HepG2 (cell line): Measurements from ENCODE around the gene GATM. TPM values are rescaled to one million over a fixed set of nuclear protein-coding genes. Genes with fewer than 3 reads are reported as not detected.

Experiments used
- ATAC-seq: fragments of 200-7000 bp; cut with Tn5 transposase; 3 replicates; pipeline ENCODE4 v1.9.1; 2020; ENCODE audit warnings: mild to moderate bottlenecking, moderate library complexity
- BruUV-seq: library from RNA; stranded (reverse); fragments of 400-500 nt; replicated peaks from 2 replicates; lab custom pipeline; 2021; lab: Mats Ljungman, UMichigan
- CTCF ChIA-PET: fragments of 300-600 bp; formaldehyde crosslinking; extraction: SDS; loops from one replicate; lab custom pipeline; 2021; ENCODE audit warnings: low total read pairs, inconsistent platforms, low intra/inter-chr PET ratio; lab: Yijun Ruan, JAX
- POLR2A ChIA-PET: fragments of 350-600 bp; sonication (Branson Sonifier 250); formaldehyde crosslinking; loops from one replicate; lab custom pipeline; 2020; ENCODE audit warnings: antibody characterized with exemption, inconsistent platforms; lab: Yijun Ruan, JAX
- DNase-seq: peaks from one replicate; pipeline ENCODE4 v3.0.0-alpha.2; 2015; ENCODE audit warnings: low spot score
- FAIRE-seq: peaks from 3 replicates; lab custom pipeline; 2011; peaks lifted over from hg19 to GRCh38; lab: Jason Lieb, UNC
- H2AFZ ChIP-seq: one replicate; pipeline ENCODE4 v1.6.1; 2011; ENCODE audit warnings: low read length, inconsistent platforms
- H3K27ac ChIP-seq: fragments of 300-600 bp; 3 replicates; pipeline ENCODE4 v1.8.0; 2011; ENCODE audit warnings: mixed run types, mild to moderate bottlenecking, mixed read lengths, low read length, inconsistent platforms; ENCODE audit not compliant: insufficient read depth; ENCODE audit errors: extremely low read length
- H3K27me3 ChIP-seq, 2 experiments: fragments of 200-600 bp in 1 of 2; 2 replicates in 1 of 2; 3 replicates in 1 of 2; pipeline versions ENCODE4 v1.6.0 to v1.8.0; 2011; ENCODE audit warnings: low read length in 2 of 2, mild to moderate bottlenecking in 2 of 2, moderate library complexity in 2 of 2, inconsistent platforms in 1 of 2; ENCODE audit not compliant: insufficient read depth in 2 of 2, control insufficient read depth in 1 of 2
- H3K36me3 ChIP-seq, 2 experiments: fragments of 200-600 bp in 1 of 2; replicated peaks in 1 of 2; 2 replicates in 1 of 2; 3 replicates in 1 of 2; pipeline versions ENCODE4 v1.5.1 to v1.8.0; 2011; ENCODE audit warnings: low read length in 2 of 2, inconsistent platforms in 1 of 2; ENCODE audit not compliant: insufficient read depth in 2 of 2, control insufficient read depth in 1 of 2
- H3K4me1 ChIP-seq: 2 replicates; pipeline ENCODE4 v1.5.1; 2012; ENCODE audit warnings: low read length, inconsistent platforms; ENCODE audit not compliant: insufficient read depth
- H3K4me2 ChIP-seq: 2 replicates; pipeline ENCODE4 v1.6.0; 2011; ENCODE audit warnings: low read depth, low read length, inconsistent platforms
- H3K4me3 ChIP-seq, 3 experiments: fragments of 200-600 bp in 1 of 3; sonication (generic), shearing (Covaris generic) in 1 of 3; replicated peaks in 1 of 3; 2 replicates each; pipeline ENCODE4 v1.5.1; 2011 to 2016; ENCODE audit warnings: low read length in 3 of 3, inconsistent platforms in 2 of 3, low read depth in 2 of 3, mild to moderate bottlenecking in 2 of 3, control low read depth in 1 of 3, mixed read lengths in 1 of 3; ENCODE audit not compliant: insufficient read depth in 1 of 3
- H3K79me2 ChIP-seq: one replicate; pipeline ENCODE4 v1.6.1; 2011; ENCODE audit warnings: low read length, inconsistent platforms; ENCODE audit not compliant: insufficient read depth
- H3K9ac ChIP-seq: 2 replicates; pipeline ENCODE4 v1.6.0; 2011; ENCODE audit warnings: mild to moderate bottlenecking, low read depth, low read length, inconsistent platforms; ENCODE audit not compliant: insufficient read depth
- H3K9me3 ChIP-seq: 2 replicates; pipeline ENCODE4 v1.5.1; 2012; ENCODE audit warnings: mild to moderate bottlenecking, low read length
- H4K20me1 ChIP-seq: 2 replicates; pipeline ENCODE4 v1.6.0; 2011; ENCODE audit warnings: inconsistent platforms, mild to moderate bottlenecking, low read length, moderate library complexity; ENCODE audit not compliant: insufficient read depth
- EZH2 ChIP-seq: conservative IDR thresholded peaks from 2 replicates; pipeline ENCODE4 v1.6.1; 2012; ENCODE audit warnings: mild to moderate bottlenecking, low read depth, low read length, moderate library complexity
- JUND ChIP-seq: sonication (generic); formaldehyde crosslinking; IDR thresholded peaks from 2 replicates; pipeline ENCODE4 v1.8.0; 2022; ENCODE audit warnings: mild to moderate bottlenecking, missing genetic modification reagents
- THYN1 ChIP-seq: sonication (generic); formaldehyde crosslinking; IDR thresholded peaks from 2 replicates; pipeline ENCODE4 v1.8.1; 2023; ENCODE audit warnings: low read depth, mild to moderate bottlenecking, moderate library complexity, missing genetic modification reagents, borderline replicate concordance
- ZBTB38 ChIP-seq: sonication (generic); formaldehyde crosslinking; IDR thresholded peaks from 2 replicates; pipeline ENCODE4 v1.5.1; 2020; ENCODE audit warnings: mild to moderate bottlenecking, missing genetic modification reagents
- ZNF598 ChIP-seq: sonication (generic); formaldehyde crosslinking; IDR thresholded peaks from 2 replicates; pipeline ENCODE4 v1.5.1; 2020; ENCODE audit warnings: mild to moderate bottlenecking, missing genetic modification reagents, borderline replicate concordance
- ZNF749 ChIP-seq: sonication (generic); formaldehyde crosslinking; IDR thresholded peaks from 2 replicates; pipeline ENCODE4 v1.8.0; 2022; ENCODE audit warnings: mild to moderate bottlenecking, missing genetic modification reagents, moderate library complexity, borderline replicate concordance
- WGBS: methylation state at CpG from one replicate; pipeline ENCODE4 v1.1.6; 2017; ENCODE audit warnings: low lambda C conversion rate; 5-methylcytosine and 5-hydroxymethylcytosine counted together
- in situ Hi-C: cut with HindIII; loops from 2 replicates; pipeline ENCODE4 v1.10.0; 2017; ENCODE audit warnings: low pct_unique_long_range_greater_than_20kb; ENCODE audit not compliant: extremely low pct_ligation_motif_present
- intact Hi-C: fragments of 100-400 bp; cut with micrococcal nuclease; formaldehyde crosslinking; loops from one replicate; pipeline ENCODE4 v1.10.0; 2022; ENCODE audit not compliant: unreplicated experiment
- polyA plus RNA-seq, 8 experiments: library from polyadenylated mRNA; depleted of rRNA in 3 of 8; stranded (reverse) in 7 of 8; unstranded in 1 of 8; fragments of >200 nt; fragmentation: Illumina TruSeq in 4 of 8; extraction: Trizol in 4 of 8; gene quantifications; 2 replicates each; pipeline versions ENCODE4 v1.2.1 to v1.2.3, GENCODE V29; 2011 to 2016; ENCODE audit warnings: low read depth in 4 of 8, missing spikeins in 1 of 8, mixed read lengths in 1 of 8; ENCODE audit not compliant: insufficient read depth in 1 of 8
- total RNA-seq, 5 experiments: library from RNA; depleted of rRNA; stranded (reverse); fragments of >200 nt; fragmentation: Illumina TruSeq; extraction: Trizol; gene quantifications; 2 replicates each; pipeline ENCODE4 v1.2.3, GENCODE V29; 2016; ENCODE audit warnings: low read depth in 1 of 5
- TF ChIP-seq, protein P1 (sequence below): sonication (generic); formaldehyde crosslinking; IDR thresholded peaks from 2 replicates; pipeline ENCODE4 v1.5.1; 2020; ENCODE audit warnings: mild to moderate bottlenecking, missing genetic modification reagents, moderate library complexity

The GATM gene
- total and polyA plus RNA-seq, 2 of the 13 experiments (the other 11 are each of a cell fraction or from before 2014, with no cell fraction given): 2.1 to 16.8 TPM

GRCh38 chr15:45376967-45377608, 1.3 kb downstream of the GATM start (continued):
- TF ChIP-seq THYN1 (CRISPR knock-in tag): no peak
- TF ChIP-seq EZH2: no peak
- no peak for TF ChIP-seq ZNF598

DNA sequence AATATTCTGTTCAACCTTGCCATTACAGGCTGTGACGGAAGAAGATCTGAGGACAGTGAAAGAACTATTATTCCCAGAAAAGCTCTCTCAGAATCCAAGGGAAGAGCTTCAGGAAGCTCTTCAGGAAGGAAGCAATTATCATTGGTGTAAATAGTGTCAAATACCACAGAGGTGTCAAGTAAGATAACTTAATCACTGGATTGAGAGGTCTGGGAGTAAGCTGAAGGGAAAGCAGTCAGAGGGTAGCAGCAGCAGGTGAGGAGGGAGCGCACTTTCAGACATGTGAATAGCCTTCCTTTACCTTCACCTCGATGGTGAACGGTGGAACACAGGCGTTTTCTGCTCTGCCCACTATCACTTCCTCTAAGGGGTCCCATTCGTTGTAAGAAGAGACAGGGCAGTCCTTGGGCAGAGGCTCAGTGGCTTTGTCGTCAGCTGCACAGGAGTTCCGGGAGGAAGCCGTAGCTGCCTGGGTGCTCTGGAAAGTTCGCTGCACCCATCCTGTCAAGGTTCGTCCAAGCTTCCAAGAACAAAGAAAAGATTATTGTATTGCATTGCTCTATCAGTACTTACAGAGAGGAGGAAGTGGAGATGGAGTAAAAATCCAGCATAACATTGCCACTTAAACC, 1.9 kb downstream of the GATM start:
- ChIA-PET CTCF (no interaction called here), POLR2A (no interaction called here)
- intact Hi-C loops: no loop called here
- DNase-seq (no peak), ATAC-seq (no peak), FAIRE-seq (no peak)
- H3K4me2 ChIP-seq: no peak overlapping the region
- no TSS peak for BruUV-seq
- in situ Hi-C loops: no loop called here
- no peaks in the 10 kb centered on the region for H4K20me1 ChIP-seq
- H2AFZ ChIP-seq: no peak overlapping the region
- no peak overlapping the region for H3K4me3 ChIP-seq
- no peaks in the 10 kb centered on the region for H3K79me2 ChIP-seq
- WGBS: 93% methylated on average over 11 of the region's 11 CpGs
- H3K27ac ChIP-seq: no peak overlapping the region
- no peak for TF ChIP-seq JUND (CRISPR knock-in tag)
- TF ChIP-seq ZNF749 (CRISPR knock-in tag): no peak
- TF ChIP-seq ZBTB38: peak; percentile 74
- TF ChIP-seq, protein P1, sequence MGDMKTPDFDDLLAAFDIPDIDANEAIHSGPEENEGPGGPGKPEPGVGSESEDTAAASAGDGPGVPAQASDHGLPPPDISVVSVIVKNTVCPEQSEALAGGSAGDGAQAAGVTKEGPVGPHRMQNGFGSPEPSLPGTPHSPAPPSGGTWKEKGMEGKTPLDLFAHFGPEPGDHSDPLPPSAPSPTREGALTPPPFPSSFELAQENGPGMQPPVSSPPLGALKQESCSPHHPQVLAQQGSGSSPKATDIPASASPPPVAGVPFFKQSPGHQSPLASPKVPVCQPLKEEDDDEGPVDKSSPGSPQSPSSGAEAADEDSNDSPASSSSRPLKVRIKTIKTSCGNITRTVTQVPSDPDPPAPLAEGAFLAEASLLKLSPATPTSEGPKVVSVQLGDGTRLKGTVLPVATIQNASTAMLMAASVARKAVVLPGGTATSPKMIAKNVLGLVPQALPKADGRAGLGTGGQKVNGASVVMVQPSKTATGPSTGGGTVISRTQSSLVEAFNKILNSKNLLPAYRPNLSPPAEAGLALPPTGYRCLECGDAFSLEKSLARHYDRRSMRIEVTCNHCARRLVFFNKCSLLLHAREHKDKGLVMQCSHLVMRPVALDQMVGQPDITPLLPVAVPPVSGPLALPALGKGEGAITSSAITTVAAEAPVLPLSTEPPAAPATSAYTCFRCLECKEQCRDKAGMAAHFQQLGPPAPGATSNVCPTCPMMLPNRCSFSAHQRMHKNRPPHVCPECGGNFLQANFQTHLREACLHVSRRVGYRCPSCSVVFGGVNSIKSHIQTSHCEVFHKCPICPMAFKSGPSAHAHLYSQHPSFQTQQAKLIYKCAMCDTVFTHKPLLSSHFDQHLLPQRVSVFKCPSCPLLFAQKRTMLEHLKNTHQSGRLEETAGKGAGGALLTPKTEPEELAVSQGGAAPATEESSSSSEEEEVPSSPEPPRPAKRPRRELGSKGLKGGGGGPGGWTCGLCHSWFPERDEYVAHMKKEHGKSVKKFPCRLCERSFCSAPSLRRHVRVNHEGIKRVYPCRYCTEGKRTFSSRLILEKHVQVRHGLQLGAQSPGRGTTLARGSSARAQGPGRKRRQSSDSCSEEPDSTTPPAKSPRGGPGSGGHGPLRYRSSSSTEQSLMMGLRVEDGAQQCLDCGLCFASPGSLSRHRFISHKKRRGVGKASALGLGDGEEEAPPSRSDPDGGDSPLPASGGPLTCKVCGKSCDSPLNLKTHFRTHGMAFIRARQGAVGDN (CRISPR knock-in tag): 0 out of 2 replicates have a peak, but pooled peaks have one; percentile 14
- no peaks in the 10 kb centered on the region for H3K27me3 ChIP-seq
- H3K36me3 ChIP-seq: no peaks in the 10 kb centered on the region
- no peaks in the 10 kb centered on the region for H3K9me3 ChIP-seq
- H3K9ac ChIP-seq: no peak overlapping the region
- peaks cover 29% of the 10 kb centered on the region for H3K4me1 ChIP-seq
